Astrocyte (in vitro differentiated cells and primary cell): Measurements from ENCODE around the gene FBN1.

Experiments
- CTCF ChIP-seq: IDR thresholded peaks from 2 replicates; pipeline ENCODE4 v1.5.1; 2011; ENCODE audit warnings: low read depth, mild to moderate bottlenecking, inconsistent platforms, low read length, moderate library complexity; ENCODE audit not compliant: insufficient read depth
- EZH2 ChIP-seq: IDR thresholded peaks from 2 replicates; pipeline ENCODE4 v1.6.1; 2012; ENCODE audit warnings: mild to moderate bottlenecking, low read length, inconsistent platforms; ENCODE audit not compliant: insufficient read depth

DNA sequence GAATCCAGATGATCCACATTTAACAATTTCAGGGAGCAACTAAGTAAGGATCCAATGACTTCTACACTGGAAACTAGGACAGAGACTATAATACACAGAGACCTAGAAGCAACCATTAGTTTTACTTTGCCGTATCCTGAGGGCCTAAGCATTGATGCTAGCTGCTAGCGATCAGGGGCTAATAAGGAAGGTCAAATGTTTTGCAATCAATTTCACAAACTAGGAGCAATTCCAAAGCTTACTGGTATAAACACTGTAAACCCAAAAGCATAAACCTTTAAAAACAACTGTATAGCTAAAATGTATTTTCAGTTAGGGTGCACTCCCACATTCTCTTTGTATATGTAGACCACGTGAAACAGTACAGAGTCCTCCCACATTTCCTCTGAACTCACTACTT lies 31.5 kb downstream of the FBN1 start:
- no peak for TF ChIP-seq EZH2
- TF ChIP-seq CTCF: no peak
